GM20000 (cell line): ENCODE data around the gene NCS1.

Source experiments
- DNase-seq: peaks from one replicate; pipeline ENCODE4 v3.0.0; 2012; ENCODE audit warnings: low spot score
- CTCF ChIP-seq: IDR thresholded peaks from 2 replicates; pipeline ENCODE4 v1.5.1; 2012; ENCODE audit warnings: mild to moderate bottlenecking, control low read depth; ENCODE audit errors: extremely low read depth, missing control alignments

The NCS1 gene

GRCh38 chr9:130189840-130190239 is 17.6 kb downstream of the NCS1 start:
- DNase-seq, result no peak
- TF ChIP-seq CTCF, result no peak

- DNase-seq, result no peak
- no peak for TF ChIP-seq CTCF
These were observed 19.0 kb downstream of the NCS1 start for GRCh38 chr9:130191068-130191748.

GRCh38 chr9:130191749-130192120 is 19.5 kb downstream of the NCS1 start:
- no peak for TF ChIP-seq CTCF
- no peak for DNase-seq

- DNase-seq, result no peak
- no peak for TF ChIP-seq CTCF
These were observed 20.3 kb downstream of the NCS1 start for GRCh38 chr9:130192382-130192999.

GRCh38 chr9:130193103-130193502 is 20.9 kb downstream of the NCS1 start:
- TF ChIP-seq CTCF, result no peak

GRCh38 chr9:130193531-130194377 is 21.6 kb downstream of the NCS1 start:
- no peak for TF ChIP-seq CTCF
- no peak for DNase-seq

More at GRCh38 chr9:130193103-130193502, 20.9 kb downstream of the NCS1 start:
- no peak for DNase-seq
